Raji (cell line): ENCODE measurements around the gene HNRNPUL2.

Source experiments
- POLR2A ChIP-seq: IDR thresholded peaks from 2 replicates; pipeline ENCODE4 v1.6.1; 2011; ENCODE audit warnings: low read depth, low read length, control low read depth; ENCODE audit not compliant: insufficient read depth

HNRNPUL2 gene

DNA sequence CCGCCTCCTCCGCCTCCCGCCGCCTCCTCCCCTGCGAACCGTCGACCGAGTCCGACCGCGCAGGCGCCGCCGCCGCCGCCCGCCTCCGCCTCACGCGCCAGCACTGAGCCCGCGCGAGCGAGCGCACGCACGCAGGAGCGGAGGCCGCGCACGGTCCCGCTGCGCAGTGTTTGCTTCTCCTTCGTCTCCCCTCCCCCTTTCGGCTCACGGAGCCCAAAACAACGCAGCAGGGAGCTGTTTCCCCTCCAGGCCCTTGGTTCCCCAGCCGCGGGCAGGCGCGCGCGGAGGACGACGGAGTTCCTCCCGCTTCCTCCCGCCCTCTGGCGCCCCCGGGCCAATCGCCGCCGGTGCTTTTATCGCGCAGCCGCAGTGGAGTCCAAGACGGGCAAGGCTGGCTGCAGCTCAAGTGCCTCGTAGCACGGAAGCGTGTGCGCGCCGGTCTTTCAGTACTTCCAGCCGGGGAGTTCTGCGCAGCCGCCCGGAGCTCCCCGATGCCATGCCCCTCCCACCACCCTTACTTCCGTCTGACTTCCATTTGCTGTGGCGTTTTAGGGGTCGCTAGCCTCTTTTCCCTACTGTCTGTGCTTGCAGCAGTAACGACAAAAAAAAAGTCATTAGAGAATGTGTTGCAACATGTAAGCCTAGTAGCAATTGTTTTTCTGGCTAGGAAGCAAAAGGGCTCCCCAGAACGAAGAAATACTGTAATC lies at the start of gene HNRNPUL2:
TSS of gene HNRNPUL2 (minus strand) at position 293 of the 707 bp plus-strand sequence. CDS start 301 bp downstream, outside the sequence.
- TF ChIP-seq POLR2A = peak; percentile 95

DNA sequence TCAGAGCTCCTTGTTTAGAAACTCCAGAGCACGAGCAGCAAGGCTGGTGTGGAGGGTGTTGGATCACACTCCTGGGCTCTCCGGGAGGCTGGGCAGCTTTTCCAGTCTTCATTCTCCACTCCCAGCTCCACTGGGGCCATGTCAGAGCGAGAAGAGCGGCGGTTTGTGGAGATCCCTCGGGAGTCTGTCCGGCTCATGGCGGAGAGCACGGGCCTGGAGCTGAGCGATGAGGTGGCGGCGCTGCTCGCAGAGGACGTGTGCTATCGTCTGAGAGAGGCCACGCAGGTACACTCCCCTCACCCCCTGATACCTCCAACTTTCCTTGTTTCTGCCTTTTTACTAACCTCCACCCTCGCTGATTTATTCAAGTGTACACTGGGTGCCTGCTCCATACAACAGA lies 48.4 kb upstream of the HNRNPUL2 start:
- TF ChIP-seq POLR2A = no peak

- TF ChIP-seq POLR2A = no peak
Observed at GRCh38 chr11:62774407-62774806, 47.1 kb upstream of the HNRNPUL2 start.

GRCh38 chr11:62771144-62772021 lies 44.1 kb upstream of the HNRNPUL2 start, which contains the start of gene TAF6L:
TSS of gene TAF6L (plus strand) at chr11:62771396. CDS start at chr11:62775784, 4,388 bp downstream.
- peak; percentile 80 for TF ChIP-seq POLR2A

GRCh38 chr11:62770778-62771143 lies 43.5 kb upstream of the HNRNPUL2 start:
- no peak; the same call in 1 of the 2 replicates for TF ChIP-seq POLR2A

DNA sequence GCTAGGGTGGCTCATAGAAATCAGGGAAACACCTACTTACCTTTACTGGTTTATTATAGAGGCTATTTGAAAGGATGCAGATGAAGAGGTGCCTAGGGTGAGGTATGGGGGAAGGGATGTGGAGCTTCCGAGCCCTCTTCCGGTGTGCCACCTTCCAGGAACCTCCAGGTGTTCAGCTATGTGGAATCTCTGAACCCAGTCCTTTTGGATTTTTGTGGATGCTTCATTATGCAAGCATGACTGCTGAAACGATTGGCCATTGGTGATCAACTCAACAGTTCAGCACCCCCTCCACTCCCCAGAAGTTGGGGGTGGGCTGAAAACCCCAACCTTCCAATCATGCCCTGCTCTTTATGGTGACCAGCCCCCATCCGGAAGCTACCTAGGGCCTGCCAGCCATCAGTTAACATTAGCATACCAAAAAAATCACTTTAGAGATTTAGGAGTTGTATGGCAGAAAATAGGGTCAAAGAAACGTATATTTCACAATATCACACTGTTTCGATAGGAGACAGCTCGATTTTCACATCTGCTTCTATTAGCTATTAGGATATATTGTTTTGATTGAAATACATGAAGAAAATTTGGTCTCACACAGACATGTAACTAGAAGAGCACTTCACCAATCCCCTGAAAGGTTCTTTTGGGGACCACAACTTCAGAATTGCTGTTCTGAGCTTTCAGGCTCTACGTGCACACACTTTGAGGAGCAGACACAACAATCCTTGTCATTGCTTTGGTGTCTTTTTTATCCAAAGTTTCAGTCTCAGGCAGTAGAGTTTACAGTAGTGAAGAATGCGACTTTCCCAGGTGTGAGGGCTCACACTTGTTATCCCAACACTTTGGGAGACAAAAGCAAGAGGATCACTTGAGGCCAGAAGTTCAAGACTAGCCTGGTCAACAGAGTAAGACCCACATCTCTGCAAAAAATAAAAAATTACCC lies 30.9 kb upstream of the HNRNPUL2 start:
- no peak for TF ChIP-seq POLR2A

DNA sequence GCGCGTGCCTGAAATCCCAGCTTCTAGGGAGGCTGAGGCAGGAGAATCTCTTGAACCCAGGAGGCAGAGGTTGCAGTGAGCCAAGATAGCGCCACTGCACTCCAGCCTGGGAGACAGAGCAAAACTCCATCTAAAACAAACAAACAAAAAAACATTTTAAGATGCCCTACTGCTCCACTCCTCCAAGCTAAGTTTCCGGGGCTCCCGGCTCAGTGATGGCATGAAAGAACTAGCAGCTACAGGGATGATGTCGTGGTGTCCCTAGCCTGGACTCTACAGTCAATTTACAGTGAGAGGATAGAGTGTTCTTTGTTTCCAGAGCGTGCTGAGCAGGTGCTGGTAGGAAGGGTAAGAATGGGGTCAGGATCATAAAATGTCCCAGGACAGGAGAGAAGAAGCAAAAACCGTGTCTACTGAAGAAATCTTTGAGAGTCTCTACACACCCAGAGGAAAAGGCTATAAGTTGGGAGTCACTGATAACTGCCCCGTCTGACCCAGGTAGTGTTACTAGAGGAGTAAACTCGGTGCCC lies 27.9 kb upstream of the HNRNPUL2 start:
- no peak for TF ChIP-seq POLR2A

GRCh38 chr11:62753736-62754603 lies 26.7 kb upstream of the HNRNPUL2 start, which contains the start of gene ZBTB3:
TSS of gene ZBTB3 (minus strand) at chr11:62754160. CDS start at chr11:62753664, 496 bp downstream.
- TF ChIP-seq POLR2A = peak; percentile 90

GRCh38 chr11:62752994-62753735 lies 25.9 kb upstream of the HNRNPUL2 start:
- no peak for TF ChIP-seq POLR2A

DNA sequence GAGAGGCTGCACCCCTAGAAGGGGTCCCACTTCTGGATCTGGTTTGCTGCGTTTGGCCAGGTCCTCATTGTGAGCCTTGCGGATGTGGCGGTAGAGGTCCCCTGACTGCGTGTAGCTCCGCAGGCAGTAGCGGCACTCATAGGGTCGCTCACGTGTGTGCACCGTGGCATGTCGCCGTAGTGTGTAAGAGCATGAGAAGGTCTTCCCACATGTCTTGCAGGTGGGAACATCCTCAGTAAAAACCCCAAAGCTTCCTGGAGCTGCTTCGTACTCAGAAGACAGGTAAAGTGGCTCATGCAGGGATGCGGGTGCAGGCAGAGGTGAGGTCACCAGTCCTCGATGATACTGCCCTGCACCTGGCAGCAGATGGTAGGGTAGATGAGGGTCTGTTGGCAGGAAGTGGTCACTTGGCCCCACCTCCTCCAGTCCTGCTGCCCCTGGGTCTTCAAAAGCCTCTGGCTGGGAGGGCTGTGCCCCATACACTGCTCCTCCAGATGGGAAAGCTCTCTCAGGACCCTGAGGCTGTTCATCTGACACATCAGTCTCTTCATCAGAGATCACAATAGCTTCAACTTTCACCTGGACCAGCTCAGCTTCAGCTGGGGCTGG lies 25.0 kb upstream of the HNRNPUL2 start:
- TF ChIP-seq POLR2A = no peak

DNA sequence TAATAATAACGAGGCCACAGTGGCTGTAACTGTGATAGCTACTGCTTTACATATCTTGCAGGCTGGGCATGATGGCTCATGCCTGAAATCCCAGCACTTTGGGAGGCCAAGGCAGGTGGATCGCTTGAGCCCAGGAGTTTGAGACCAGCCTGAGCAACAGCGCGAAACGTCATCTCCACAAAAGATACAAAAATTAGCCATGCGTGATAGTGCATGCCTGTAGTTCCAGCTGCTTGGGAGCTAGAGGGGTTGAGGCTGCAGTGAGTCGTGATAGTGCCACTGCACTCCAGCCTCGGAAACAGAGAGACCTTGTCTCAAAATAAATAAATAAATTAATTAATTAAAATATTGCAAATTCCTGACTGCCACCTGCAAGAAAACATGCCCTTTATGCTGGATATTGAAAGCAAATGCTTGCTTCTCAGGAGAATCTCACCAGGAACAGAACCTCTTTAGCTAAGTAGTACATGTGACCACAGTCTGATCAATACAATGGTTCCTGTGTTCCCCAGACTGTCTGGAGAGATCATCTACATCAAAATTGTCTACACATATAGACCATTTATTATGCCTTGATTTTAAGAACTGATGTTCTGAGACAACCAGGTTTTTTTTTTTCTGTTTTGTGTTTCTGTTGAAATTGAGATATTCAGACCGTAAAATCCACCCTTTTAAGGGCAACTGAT lies 20.4 kb upstream of the HNRNPUL2 start:
- TF ChIP-seq POLR2A = no peak

DNA sequence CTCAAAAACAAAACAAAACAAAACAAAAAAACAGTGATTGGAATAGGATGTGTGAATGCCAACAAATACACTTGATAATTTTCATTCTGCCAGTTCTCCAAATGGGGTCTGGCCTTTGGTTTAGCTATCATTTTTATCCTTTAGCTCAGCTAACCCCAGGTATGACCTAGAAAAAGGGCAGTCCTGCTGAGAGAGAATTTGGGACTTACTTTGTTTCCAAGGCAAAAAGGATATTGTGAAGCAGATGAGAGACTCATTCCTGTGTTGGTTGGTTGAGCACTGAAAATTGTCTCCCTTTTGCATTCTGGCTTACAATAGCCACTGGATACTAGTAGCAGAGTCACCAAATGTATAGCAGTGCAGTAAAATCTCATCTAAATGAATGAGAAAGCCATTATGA lies 9.9 kb upstream of the HNRNPUL2 start:
- no peak for TF ChIP-seq POLR2A
